Small intestine (tissue), 7 donors: ENCODE data around the gene SLC8A1. TPM values are rescaled to one million over a fixed set of nuclear protein-coding genes. Genes with fewer than 3 reads are reported as not detected.
"Not testable (repeated sequence)": the region's sequence is repeated elsewhere in the genome, so short reads cannot be mapped to it uniquely, and the experiment has no call there.

ENCODE experiments used
- DNase-seq, 2 donors: peaks; one replicate each; pipeline versions ENCODE4 v3.0.0 to v3.0.0-alpha.2; 2013
- FAIRE-seq: peaks from 2 replicates; lab custom pipeline; 2012; peaks lifted over from hg19 to GRCh38; lab: Jason Lieb, UNC
- H3K27ac ChIP-seq, 3 donors: one replicate each; pipeline ENCODE4 v1.5.1; 2013; ENCODE audit warnings: low read length in 2 of 3, mild to moderate bottlenecking in 2 of 3, control low read depth in 1 of 3, inconsistent platforms in 1 of 3, low read depth in 1 of 3, moderate library complexity in 1 of 3
- H3K27me3 ChIP-seq, 3 donors: one replicate each; pipeline ENCODE4 v1.6.1; 2013; ENCODE audit warnings: low read length in 3 of 3, inconsistent platforms in 1 of 3; ENCODE audit not compliant: control insufficient read depth in 3 of 3, insufficient read depth in 3 of 3
- H3K36me3 ChIP-seq, 3 donors: one replicate each; pipeline ENCODE4 v1.6.1; 2013; ENCODE audit warnings: low read length in 3 of 3, inconsistent platforms in 1 of 3, low read depth in 1 of 3, mild to moderate bottlenecking in 1 of 3, moderate library complexity in 1 of 3; ENCODE audit not compliant: control insufficient read depth in 3 of 3, insufficient read depth in 2 of 3
- H3K4me1 ChIP-seq, 3 donors: one replicate each; pipeline ENCODE4 v1.6.1; 2013; ENCODE audit warnings: low read length in 2 of 3, inconsistent platforms in 1 of 3, low read depth in 1 of 3, mild to moderate bottlenecking in 1 of 3, moderate library complexity in 1 of 3; ENCODE audit not compliant: control insufficient read depth in 3 of 3, insufficient read depth in 2 of 3
- H3K4me3 ChIP-seq, 3 donors: one replicate each; pipeline ENCODE4 v1.5.1; 2013; ENCODE audit warnings: low read length in 3 of 3, control low read depth in 1 of 3, inconsistent platforms in 1 of 3, low read depth in 1 of 3, mild to moderate bottlenecking in 1 of 3, moderate library complexity in 1 of 3
- H3K9me3 ChIP-seq, 2 donors: one replicate each; pipeline ENCODE4 v1.6.1; 2013; ENCODE audit warnings: low read depth in 1 of 2, low read length in 1 of 2; ENCODE audit not compliant: control insufficient read depth in 2 of 2, insufficient read depth in 1 of 2
- WGBS, 3 donors: extraction: QIAGEN DNeasy Blood & Tissue Kit; methylation state at CpG; one replicate each; pipeline ENCODE4 v1.1.7; 2013; 5-methylcytosine and 5-hydroxymethylcytosine counted together
- polyA plus RNA-seq, 4 donors: library from polyadenylated mRNA; stranded (reverse) in 3 of 4; unstranded in 1 of 4; fragments of 200-250 nt in 3 of 4; fragments of 120-200 nt in 1 of 4; gene quantifications; one replicate each; pipeline versions ENCODE4 v1.2.1 to v1.2.3, GENCODE V29; 2013
- donor health status: healthy with polysubstance abuse.
- donor health status: control.
- donor health status: control.
- donor health status: Bipolar disorder and iron deficiency.
- donor health status: healthy.

SLC8A1 gene
- polyA plus RNA-seq, 4 donors: 0.22 to 5.6 (median 1.9) TPM

GRCh38 chr2:40085786-40086185, 366.1 kb downstream of the SLC8A1 start:
- Histone ChIP-seq H3K9me3 (no peaks in the 10 kb centered on the region), H3K36me3 (no peaks in the 10 kb centered on the region), H3K27ac (no peak overlapping the region), H3K4me1 (no peaks in the 10 kb centered on the region), H3K27me3 (no peaks in the 10 kb centered on the region), H3K4me3 (no peak overlapping the region)
- DNase-seq: no peak
- FAIRE-seq: no peak
- WGBS, 3 donors: 94 to 98% (median 96%) methylated on average over 2 of the region's 2 CpGs

- H3K36me3 ChIP-seq, H3K27ac ChIP-seq, H3K4me3 ChIP-seq, H3K9me3 ChIP-seq, DNase-seq, FAIRE-seq, H3K27me3 ChIP-seq, H3K4me1 ChIP-seq: not testable (repeated sequence)
Measured at GRCh38 chr2:40073336-40073735, 378.6 kb downstream of the SLC8A1 start.

GRCh38 chr2:40072442-40073232, 379.3 kb downstream of the SLC8A1 start:
- WGBS, 3 donors: 83 to 95% (median 88%) methylated on average over 12 of the region's 12 CpGs
- Histone ChIP-seq H3K4me3 (no peak overlapping the region), H3K27me3 (no peaks in the 10 kb centered on the region), H3K9me3 (no peaks in the 10 kb centered on the region), H3K36me3 (no peaks in the 10 kb centered on the region), H3K4me1 (no peaks in the 10 kb centered on the region), H3K27ac (no peak overlapping the region)
- DNase-seq (no peak), FAIRE-seq (no peak)

- H3K9me3 ChIP-seq: peaks cover 0 to 15% of the 10 kb centered on the region in 2 donors
- H3K27ac ChIP-seq: no peak overlapping the region
- no peak for FAIRE-seq
- no peak overlapping the region for H3K4me3 ChIP-seq
- 88 to 91% (median 91%) methylated on average over 1 of the region's 1 CpG for WGBS, 3 donors
- no peak for DNase-seq
- no peaks in the 10 kb centered on the region for H3K4me1 ChIP-seq
- no peaks in the 10 kb centered on the region for H3K27me3 ChIP-seq
- no peaks in the 10 kb centered on the region for H3K36me3 ChIP-seq
Measured at GRCh38 chr2:40062381-40062780, 389.5 kb downstream of the SLC8A1 start.

- H3K27me3 ChIP-seq: no peaks in the 10 kb centered on the region
- H3K9me3 ChIP-seq: no peaks in the 10 kb centered on the region
- no peaks in the 10 kb centered on the region for H3K36me3 ChIP-seq
- no peaks in the 10 kb centered on the region for H3K4me1 ChIP-seq
- no peak overlapping the region for H3K27ac ChIP-seq
- H3K4me3 ChIP-seq: no peak overlapping the region
- WGBS, 3 donors: 55 to 71% (median 61%) methylated on average over 1 of the region's 1 CpG
- DNase-seq (no peak), FAIRE-seq (no peak)
Measured at GRCh38 chr2:40049781-40050180, 402.1 kb downstream of the SLC8A1 start.

- no peak for DNase-seq
- H3K9me3 ChIP-seq: no peaks in the 10 kb centered on the region
- no peak overlapping the region for H3K27ac ChIP-seq
- H3K27me3 ChIP-seq: no peaks in the 10 kb centered on the region
- H3K36me3 ChIP-seq: no peaks in the 10 kb centered on the region
- 65 to 83% (median 81%) methylated on average over 1 of the region's 1 CpG for WGBS, 3 donors
- no peak overlapping the region for H3K4me3 ChIP-seq
- no peaks in the 10 kb centered on the region for H3K4me1 ChIP-seq
- FAIRE-seq: no peak
Measured at GRCh38 chr2:40048506-40048905, 403.4 kb downstream of the SLC8A1 start.

- WGBS, 3 donors: 89 to 94% (median 93%) methylated on average over 3 of the region's 3 CpGs
Measured at GRCh38 chr2:40047406-40047805, 404.5 kb downstream of the SLC8A1 start.

More at GRCh38 chr2:40047406-40047805, 404.5 kb downstream of the SLC8A1 start:
- no peak overlapping the region for H3K4me3 ChIP-seq
- no peaks in the 10 kb centered on the region for H3K9me3 ChIP-seq
- H3K27ac ChIP-seq: no peak overlapping the region
- H3K27me3 ChIP-seq: no peaks in the 10 kb centered on the region
- DNase-seq: no peak
- H3K36me3 ChIP-seq: no peaks in the 10 kb centered on the region
- no peaks in the 10 kb centered on the region for H3K4me1 ChIP-seq
- no peak for FAIRE-seq
